ENCODE data around the gene NSMF.

NSMF gene

GRCh38 chr9:137436761-137437600 is 22.2 kb downstream of the NSMF start:
- no peak for TF ChIP-seq CTCF (IDR thresholded peaks at IDR 0.05)
- H3K4me1 ChIP-seq (ENCODE audit: control insufficient read depth in 1 of 2, insufficient read depth in 1 of 2, low read depth in 1 of 2, low read length in 1 of 2): peaks cover 0 to 8% of the 10 kb centered on the region in 2 experiments
- no peaks in the 10 kb centered on the region for H3K9me3 ChIP-seq
- H3K27me3 ChIP-seq: peaks cover 28% of the 10 kb centered on the region
- H3K4me3 ChIP-seq (ENCODE audit: low read depth in 1 of 2, low read length in 1 of 2): no peak overlapping the region
- H3K27ac ChIP-seq: no peak overlapping the region
- H3K36me3 ChIP-seq: no peaks in the 10 kb centered on the region

- no peak overlapping the region for H3K4me3 ChIP-seq (ENCODE audit: low read depth in 1 of 2, low read length in 1 of 2)
- peaks cover 20% of the 10 kb centered on the region for H3K27me3 ChIP-seq
- H3K27ac ChIP-seq: no peak overlapping the region
- peaks cover 0 to under 1% of the 10 kb centered on the region in 2 experiments for H3K4me1 ChIP-seq (ENCODE audit: control insufficient read depth in 1 of 2, insufficient read depth in 1 of 2, low read depth in 1 of 2, low read length in 1 of 2)
- no peaks in the 10 kb centered on the region for H3K36me3 ChIP-seq
- H3K9me3 ChIP-seq: no peaks in the 10 kb centered on the region
- no peak for TF ChIP-seq CTCF (IDR thresholded peaks at IDR 0.05)
These were observed 23.0 kb downstream of the NSMF start for GRCh38 chr9:137435980-137436760.

- no peaks in the 10 kb centered on the region for H3K9me3 ChIP-seq
- no peak overlapping the region for H3K4me3 ChIP-seq (ENCODE audit: low read depth in 1 of 2, low read length in 1 of 2)
- no peaks in the 10 kb centered on the region for H3K36me3 ChIP-seq
- peaks cover 18% of the 10 kb centered on the region for H3K27me3 ChIP-seq
- no peaks in the 10 kb centered on the region for H3K4me1 ChIP-seq (ENCODE audit: control insufficient read depth in 1 of 2, insufficient read depth in 1 of 2, low read depth in 1 of 2, low read length in 1 of 2)
- TF ChIP-seq CTCF (IDR thresholded peaks at IDR 0.05): no peak
- H3K27ac ChIP-seq: no peak overlapping the region
These were observed 23.7 kb downstream of the NSMF start for GRCh38 chr9:137435381-137435891.

GRCh38 chr9:137434498-137435380 is 24.4 kb downstream of the NSMF start:
- no peak overlapping the region for H3K27ac ChIP-seq
- H3K4me1 ChIP-seq (ENCODE audit: control insufficient read depth in 1 of 2, insufficient read depth in 1 of 2, low read depth in 1 of 2, low read length in 1 of 2): no peaks in the 10 kb centered on the region
- no peak for TF ChIP-seq CTCF (IDR thresholded peaks at IDR 0.05)
- peaks cover 18% of the 10 kb centered on the region for H3K27me3 ChIP-seq
- no peak overlapping the region for H3K4me3 ChIP-seq (ENCODE audit: low read depth in 1 of 2, low read length in 1 of 2)
- H3K36me3 ChIP-seq: no peaks in the 10 kb centered on the region
- H3K9me3 ChIP-seq: no peaks in the 10 kb centered on the region

GRCh38 chr9:137433916-137434431 is 25.2 kb downstream of the NSMF start:
- no peak for TF ChIP-seq CTCF (IDR thresholded peaks at IDR 0.05)
- no peaks in the 10 kb centered on the region for H3K9me3 ChIP-seq
- H3K36me3 ChIP-seq: no peaks in the 10 kb centered on the region
- H3K4me1 ChIP-seq (ENCODE audit: control insufficient read depth in 1 of 2, insufficient read depth in 1 of 2, low read depth in 1 of 2, low read length in 1 of 2): no peaks in the 10 kb centered on the region
- H3K4me3 ChIP-seq (ENCODE audit: low read depth in 1 of 2, low read length in 1 of 2): no peak overlapping the region
- no peak overlapping the region for H3K27ac ChIP-seq
- H3K27me3 ChIP-seq: peaks cover 11% of the 10 kb centered on the region

Measured in neutrophil (primary cell).